ENCODE results near the gene KCMF1. TPM values are rescaled to one million over a fixed set of nuclear protein-coding genes. Genes with fewer than 3 reads are reported as not detected.

The KCMF1 gene
- total RNA-seq, 4 donors from 2014 or later, result 35.6 to 50.8 (median 44.5) TPM

GRCh38 chr2:85048534-85048933, 77.6 kb downstream of the KCMF1 start:
- TF ChIP-seq POLR2A (IDR thresholded peaks at IDR 0.05) (no peak), CTCF (IDR thresholded peaks at IDR 0.05) (no peak)
- peaks cover 0 to 97% (median 18%) of the 10 kb centered on the region in 3 donors for H3K36me3 ChIP-seq
- H3K27ac ChIP-seq, result no peak overlapping the region
- H3K27me3 ChIP-seq, result no peaks in the 10 kb centered on the region
- H3K4me3 ChIP-seq, result no peak overlapping the region
- H3K4me1 ChIP-seq, result peaks cover 0 to 18% (median 0%) of the 10 kb centered on the region in 3 donors
- WGBS, 2 donors, result 93 to 94% methylated on average over 3 of the region's 3 CpGs
- intact Hi-C loops (cut with DNase I), result no loop called here
- no peak for DNase-seq
- H3K9me3 ChIP-seq, result no peaks in the 10 kb centered on the region

- H3K4me1 ChIP-seq, result peaks cover 0 to 25% (median 0%) of the 10 kb centered on the region in 3 donors
- no peak for DNase-seq
- H3K9me3 ChIP-seq, result no peaks in the 10 kb centered on the region
- TF ChIP-seq POLR2A (IDR thresholded peaks at IDR 0.05), result no peak
- no peak for TF ChIP-seq CTCF (IDR thresholded peaks at IDR 0.05)
- no peak overlapping the region for H3K4me3 ChIP-seq
- 85 to 87% methylated on average over 10 of the region's 10 CpGs for WGBS, 2 donors
- H3K27me3 ChIP-seq, result no peaks in the 10 kb centered on the region
- H3K27ac ChIP-seq, result no peak overlapping the region
- intact Hi-C loops (cut with DNase I), result no loop called here
- H3K36me3 ChIP-seq, result peaks cover 0 to 93% (median 18%) of the 10 kb centered on the region in 3 donors
These were observed 78.3 kb downstream of the KCMF1 start for GRCh38 chr2:85049236-85049635.

DNA sequence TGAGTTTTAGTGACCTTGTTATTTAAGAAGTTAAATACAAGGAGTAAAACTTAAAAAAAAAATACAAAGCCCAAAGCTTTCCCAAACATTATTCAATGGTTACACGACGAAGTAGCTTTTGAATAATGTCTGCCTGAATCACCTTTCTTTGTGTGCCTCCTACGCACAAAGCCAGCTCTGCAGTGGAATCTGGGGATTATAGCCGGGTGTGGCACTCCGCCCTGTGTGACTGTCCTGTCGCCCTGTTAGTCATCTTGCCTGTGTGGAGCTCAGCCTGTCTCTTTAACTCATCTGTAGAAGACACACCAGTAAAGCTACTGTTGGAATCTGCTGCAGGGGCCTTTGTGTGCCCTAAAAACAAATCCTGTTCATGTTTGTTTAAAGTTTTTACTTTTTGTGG, 82.8 kb downstream of the KCMF1 start:
- no peak for DNase-seq
- TF ChIP-seq CTCF (IDR thresholded peaks at IDR 0.05) (no peak), POLR2A (IDR thresholded peaks at IDR 0.05) (no peak)
- WGBS, 2 donors, result 38 to 47% methylated on average over 5 to 6 of the region's 6 CpGs
- Histone ChIP-seq H3K36me3 (peaks cover 0 to 49% (median 3%) of the 10 kb centered on the region in 3 donors), H3K27ac (peak overlapping the region in 3 of 4 donors; percentile 55 to 75 (median 72)), H3K4me3 (no peak overlapping the region), H3K9me3 (no peaks in the 10 kb centered on the region), H3K4me1 (peaks cover 0 to 42% (median 0%) of the 10 kb centered on the region in 3 donors), H3K27me3 (no peaks in the 10 kb centered on the region)
- intact Hi-C loops (cut with DNase I), result no loop called here

GRCh38 chr2:85057226-85057962, 86.4 kb downstream of the KCMF1 start:
- no peaks in the 10 kb centered on the region for H3K27me3 ChIP-seq
- no peak for DNase-seq
- TF ChIP-seq CTCF (IDR thresholded peaks at IDR 0.05) (no peak), POLR2A (IDR thresholded peaks at IDR 0.05) (no peak)
- no peak overlapping the region for H3K27ac ChIP-seq
- WGBS, 2 donors, result 69 to 77% methylated on average over 15 of the region's 15 CpGs
- intact Hi-C loops (cut with DNase I), result no loop called here
- H3K9me3 ChIP-seq, result no peaks in the 10 kb centered on the region
- peaks cover 0 to 13% (median 3%) of the 10 kb centered on the region in 3 donors for H3K36me3 ChIP-seq
- H3K4me3 ChIP-seq, result no peak overlapping the region
- H3K4me1 ChIP-seq, result peaks cover 0 to 38% (median 0%) of the 10 kb centered on the region in 3 donors

DNA sequence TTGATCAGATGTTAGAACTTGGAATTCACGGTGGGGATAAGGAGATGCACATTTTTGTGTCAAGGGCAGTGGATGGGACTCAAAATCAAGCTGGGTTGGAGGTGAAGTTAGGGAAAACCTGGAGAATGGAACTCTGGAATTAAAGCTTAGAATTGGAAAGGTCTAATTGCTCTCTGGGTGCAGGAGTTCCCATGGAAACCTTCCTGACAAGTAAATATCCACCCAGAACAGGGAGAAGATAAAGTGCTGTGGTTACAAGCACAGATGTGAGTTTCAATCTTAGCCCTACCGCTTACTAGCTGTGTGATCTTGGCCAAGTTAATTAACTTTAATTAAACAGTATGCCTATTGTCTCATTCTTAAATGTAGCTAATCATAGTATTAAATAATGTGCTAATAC, 90.9 kb downstream of the KCMF1 start:
- intact Hi-C loops (cut with DNase I), result loop anchor here (5.0 kb wide), 1 partner anchor 240 kb away; no protein-coding TSS in a partner anchor

More for the DNA sequence above, 90.9 kb downstream of the KCMF1 start:
- Histone ChIP-seq H3K27ac (no peak overlapping the region), H3K4me1 (peaks cover 0 to 25% (median 4%) of the 10 kb centered on the region in 3 donors), H3K36me3 (no peaks in the 10 kb centered on the region), H3K9me3 (no peaks in the 10 kb centered on the region), H3K4me3 (no peak overlapping the region), H3K27me3 (no peaks in the 10 kb centered on the region)
- TF ChIP-seq POLR2A (IDR thresholded peaks at IDR 0.05) (no peak), CTCF (IDR thresholded peaks at IDR 0.05) (no peak)
- no peak for DNase-seq
- 50 to 75% methylated on average over 2 of the region's 2 CpGs for WGBS, 2 donors
